Fibroblast of lung (primary cell): ENCODE data around the gene WDFY2. TPM values are rescaled to one million over a fixed set of nuclear protein-coding genes. Genes with fewer than 3 reads are reported as not detected.

Source experiments
- DNase-seq, 2 donors: peaks; one replicate each; pipeline versions ENCODE4 v3.0.0 to v3.0.0-alpha.2; 2010; ENCODE audit warnings: low read depth in 2 of 2
- H2AFZ ChIP-seq: 2 replicates; pipeline ENCODE4 v1.5.1; 2012; ENCODE audit warnings: low read length, control low read depth, inconsistent platforms
- H3K27ac ChIP-seq: 2 replicates; pipeline ENCODE4 v1.5.1; 2011; ENCODE audit warnings: low read length, control low read depth; ENCODE audit not compliant: insufficient read depth
- H3K27me3 ChIP-seq: 2 replicates; pipeline ENCODE4 v1.5.1; 2011; ENCODE audit warnings: mild to moderate bottlenecking, low read length; ENCODE audit not compliant: control insufficient read depth, insufficient read depth
- H3K36me3 ChIP-seq: 2 replicates; pipeline ENCODE4 v1.5.1; 2011; ENCODE audit warnings: low read length; ENCODE audit not compliant: control insufficient read depth, insufficient read depth
- H3K4me1 ChIP-seq: 2 replicates; pipeline ENCODE4 v1.5.1; 2011; ENCODE audit warnings: low read length; ENCODE audit not compliant: control insufficient read depth, insufficient read depth; ENCODE audit errors: extremely low read depth
- H3K4me2 ChIP-seq: 2 replicates; pipeline ENCODE4 v1.5.1; 2011; ENCODE audit warnings: low read length, control low read depth; ENCODE audit not compliant: insufficient read depth; ENCODE audit errors: extremely low read depth
- H3K4me3 ChIP-seq, 4 experiments: fragments of 200-600 bp in 1 of 4; sonication (generic) in 1 of 4; replicated peaks in 1 of 4; 2 replicates each; pipeline ENCODE4 v1.5.1; 2011 to 2016; ENCODE audit warnings: low read length in 4 of 4, low read depth in 3 of 4, mild to moderate bottlenecking in 3 of 4, control low read depth in 2 of 4, inconsistent platforms in 1 of 4, mixed read lengths in 1 of 4; ENCODE audit not compliant: insufficient read depth in 1 of 4; ENCODE audit errors: control extremely low read depth in 1 of 4
- H3K79me2 ChIP-seq: 2 replicates; pipeline ENCODE4 v1.5.1; 2012; ENCODE audit warnings: mild to moderate bottlenecking, low read length, inconsistent platforms; ENCODE audit not compliant: control insufficient read depth, insufficient read depth
- H3K9ac ChIP-seq: 2 replicates; pipeline ENCODE4 v1.5.1; 2011; ENCODE audit warnings: mild to moderate bottlenecking, low read length, control low read depth; ENCODE audit not compliant: insufficient read depth
- H3K9me3 ChIP-seq: 2 replicates; pipeline ENCODE4 v1.5.1; 2012; ENCODE audit warnings: low read depth, low read length; ENCODE audit not compliant: control insufficient read depth, insufficient read depth
- H4K20me1 ChIP-seq: 2 replicates; pipeline ENCODE4 v1.5.1; 2011; ENCODE audit warnings: low read length; ENCODE audit not compliant: control insufficient read depth, insufficient read depth; ENCODE audit errors: extremely low read depth
- CTCF ChIP-seq, 2 donors: IDR thresholded peaks in 1 of 2; conservative IDR thresholded peaks in 1 of 2; 1 replicate in 1 of 2; 2 replicates in 1 of 2; pipeline ENCODE4 v1.5.1; 2011 to 2012; ENCODE audit warnings: low read length in 2 of 2, control low read depth in 1 of 2, inconsistent platforms in 1 of 2, low read depth in 1 of 2, mild to moderate bottlenecking in 1 of 2
- EZH2 ChIP-seq: IDR thresholded peaks from 2 replicates; pipeline ENCODE4 v1.5.1; 2012; ENCODE audit warnings: low read length, control low read depth, mild to moderate bottlenecking; ENCODE audit errors: missing control alignments
- polyA plus RNA-seq, 2 donors: library from polyadenylated mRNA; depleted of rRNA in 1 of 2; stranded (reverse) in 1 of 2; unstranded in 1 of 2; fragments of >200 nt; gene quantifications; 2 replicates each; pipeline ENCODE4 v1.2.1, GENCODE V29; 2011 to 2012; ENCODE audit warnings: missing spikeins in 1 of 2
- total RNA-seq: library from RNA; depleted of rRNA; stranded (reverse); fragments of >200 nt; gene quantifications from 2 replicates; pipeline ENCODE4 v1.2.1, GENCODE V29; 2014

The WDFY2 gene
- total and polyA plus RNA-seq, 2 donors (not counting 1 experiment from before 2014, with no cell fraction given): 4.9 to 9.2 TPM

- Histone ChIP-seq H3K79me2 (peaks cover 48% of the 10 kb centered on the region), H3K27me3 (no peaks in the 10 kb centered on the region), H3K4me2 (no peak overlapping the region), H4K20me1 (no peaks in the 10 kb centered on the region), H3K9ac (no peak overlapping the region), H3K4me1 (no peaks in the 10 kb centered on the region), H3K9me3 (no peaks in the 10 kb centered on the region), H3K4me3 (no peak overlapping the region), H3K36me3 (no peaks in the 10 kb centered on the region), H3K27ac (no peak overlapping the region), H2AFZ (no peak overlapping the region)
- TF ChIP-seq CTCF (conservative IDR thresholded peaks at IDR 0.05 in 1 of 2, IDR thresholded peaks at IDR 0.05 in 1 of 2; ENCODE audit: low read depth in 1 of 2, low read length in 2 of 2): no peak
- no peak for TF ChIP-seq EZH2
- DNase-seq: no peak
Measured at GRCh38 chr13:51603716-51604115, 19.5 kb downstream of the WDFY2 start.

- H3K9ac ChIP-seq: no peak overlapping the region
- no peak overlapping the region for H3K4me3 ChIP-seq
- no peaks in the 10 kb centered on the region for H3K36me3 ChIP-seq
- TF ChIP-seq CTCF (conservative IDR thresholded peaks at IDR 0.05 in 1 of 2, IDR thresholded peaks at IDR 0.05 in 1 of 2; ENCODE audit: low read depth in 1 of 2, low read length in 2 of 2) (no peak), EZH2 (no peak)
- no peaks in the 10 kb centered on the region for H3K4me1 ChIP-seq
- no peak overlapping the region for H2AFZ ChIP-seq
- H3K4me2 ChIP-seq: no peak overlapping the region
- no peaks in the 10 kb centered on the region for H4K20me1 ChIP-seq
- H3K27me3 ChIP-seq: no peaks in the 10 kb centered on the region
- DNase-seq: no peak
- peaks cover 43% of the 10 kb centered on the region for H3K79me2 ChIP-seq
- no peaks in the 10 kb centered on the region for H3K9me3 ChIP-seq
- H3K27ac ChIP-seq: no peak overlapping the region
Measured at GRCh38 chr13:51605698-51606097, 21.4 kb downstream of the WDFY2 start.

- no peaks in the 10 kb centered on the region for H3K27me3 ChIP-seq
- H3K79me2 ChIP-seq: peaks cover 46% of the 10 kb centered on the region
- TF ChIP-seq CTCF (conservative IDR thresholded peaks at IDR 0.05 in 1 of 2, IDR thresholded peaks at IDR 0.05 in 1 of 2; ENCODE audit: low read depth in 1 of 2, low read length in 2 of 2) (no peak), EZH2 (no peak)
- peaks cover 2% of the 10 kb centered on the region for H3K4me1 ChIP-seq
- no peak overlapping the region for H3K27ac ChIP-seq
- no peak overlapping the region for H3K4me2 ChIP-seq
- no peak for DNase-seq
- no peaks in the 10 kb centered on the region for H3K36me3 ChIP-seq
- H3K4me3 ChIP-seq: no peak overlapping the region
- H3K9me3 ChIP-seq: no peaks in the 10 kb centered on the region
- no peaks in the 10 kb centered on the region for H4K20me1 ChIP-seq
- no peak overlapping the region for H2AFZ ChIP-seq
- H3K9ac ChIP-seq: no peak overlapping the region
Measured at GRCh38 chr13:51607165-51607564, 22.9 kb downstream of the WDFY2 start.
